Measurements from ENCODE around the gene ANAPC1.

GRCh38 chr2:111900859-111901258 is 16.9 kb upstream of the ANAPC1 start:
- TF ChIP-seq CTCF (IDR thresholded peaks at IDR 0.05) (peak in 5 of 7 experiments; percentile 17 to 37 (median 20)), POLR2A (IDR thresholded peaks at IDR 0.05) (no peak), EP300 (IDR thresholded peaks at IDR 0.05) (no peak), POLR2AphosphoS5 (IDR thresholded peaks at IDR 0.05) (no peak)

Data from stomach (tissue), 4 donors.